Esophagus squamous epithelium (tissue), 4 donors: ENCODE data around the gene TSC1.

Source experiments
- POLR2A ChIP-seq, 4 donors: fragments of 450-650 bp; IDR thresholded peaks; one replicate each; pipeline ENCODE4 v1.6.1; 2017; ENCODE audit warnings: antibody characterized with exemption in 4 of 4, mild to moderate bottlenecking in 4 of 4, moderate library complexity in 3 of 4
- TF ChIP-seq, protein P1 (sequence below), 6 experiments: fragments of 450-650 bp in 4 of 6; fragments of 200-600 bp in 2 of 6; sonication (generic) in 2 of 6; IDR thresholded peaks; one replicate each; pipeline ENCODE4 v1.5.1; 2016 to 2019; ENCODE audit warnings: antibody characterized with exemption in 6 of 6, mild to moderate bottlenecking in 4 of 6, moderate library complexity in 4 of 6

DNA sequence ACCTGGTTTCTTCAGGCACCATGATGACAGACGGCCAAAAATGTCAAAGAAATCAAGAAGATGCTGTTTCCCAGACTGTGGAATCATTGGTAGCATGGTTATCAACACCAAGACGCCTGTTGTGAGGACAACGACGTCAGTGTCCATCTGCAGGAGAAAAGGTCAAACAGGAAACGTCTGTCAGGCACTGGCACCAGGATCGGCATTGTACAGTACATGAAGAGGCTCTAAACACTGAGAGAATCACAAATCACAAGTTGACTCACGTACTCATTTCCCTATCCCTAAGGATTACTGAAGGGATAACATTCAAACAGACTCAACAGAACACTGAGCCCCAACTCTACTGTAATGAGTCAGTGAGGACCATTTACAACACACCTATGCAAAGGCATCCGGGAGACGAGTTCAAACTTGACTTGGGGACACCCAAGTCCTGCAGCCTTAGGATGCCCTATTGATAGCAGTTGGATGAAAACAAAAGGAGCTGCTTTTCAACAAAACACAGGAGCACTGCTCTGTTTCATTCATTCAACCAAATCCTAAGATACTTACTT lies 21.0 kb downstream of the TSC1 start:
- TF ChIP-seq, protein P1, sequence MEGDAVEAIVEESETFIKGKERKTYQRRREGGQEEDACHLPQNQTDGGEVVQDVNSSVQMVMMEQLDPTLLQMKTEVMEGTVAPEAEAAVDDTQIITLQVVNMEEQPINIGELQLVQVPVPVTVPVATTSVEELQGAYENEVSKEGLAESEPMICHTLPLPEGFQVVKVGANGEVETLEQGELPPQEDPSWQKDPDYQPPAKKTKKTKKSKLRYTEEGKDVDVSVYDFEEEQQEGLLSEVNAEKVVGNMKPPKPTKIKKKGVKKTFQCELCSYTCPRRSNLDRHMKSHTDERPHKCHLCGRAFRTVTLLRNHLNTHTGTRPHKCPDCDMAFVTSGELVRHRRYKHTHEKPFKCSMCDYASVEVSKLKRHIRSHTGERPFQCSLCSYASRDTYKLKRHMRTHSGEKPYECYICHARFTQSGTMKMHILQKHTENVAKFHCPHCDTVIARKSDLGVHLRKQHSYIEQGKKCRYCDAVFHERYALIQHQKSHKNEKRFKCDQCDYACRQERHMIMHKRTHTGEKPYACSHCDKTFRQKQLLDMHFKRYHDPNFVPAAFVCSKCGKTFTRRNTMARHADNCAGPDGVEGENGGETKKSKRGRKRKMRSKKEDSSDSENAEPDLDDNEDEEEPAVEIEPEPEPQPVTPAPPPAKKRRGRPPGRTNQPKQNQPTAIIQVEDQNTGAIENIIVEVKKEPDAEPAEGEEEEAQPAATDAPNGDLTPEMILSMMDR (IDR thresholded peaks at IDR 0.05) = no peak
- TF ChIP-seq POLR2A (IDR thresholded peaks at IDR 0.05) = no peak
